ENCODE results near the gene ZFAND3. TPM values are rescaled to one million over a fixed set of nuclear protein-coding genes. Genes with fewer than 3 reads are reported as not detected.
"Not testable (repeated sequence)": the region's sequence is repeated elsewhere in the genome, so short reads cannot be mapped to it uniquely, and the experiment has no call there.

Gene ZFAND3
- total RNA-seq, 2 experiments from 2014 or later, result 8.3 to 33.8 TPM

- ChIA-PET POLR2A (interaction anchor here (1.0 to 1.2 kb wide), 2 partner anchors 15 to 23 kb away, joined by 4 to 5 read pairs; no protein-coding TSS in a partner anchor), CTCF (ENCODE audit: unreplicated experiment) (no interaction called here)
- H2AFZ ChIP-seq (ENCODE audit: low read length), result no peak overlapping the region
- H3K9me3 ChIP-seq (ENCODE audit: low read length), result no peaks in the 10 kb centered on the region
- peaks cover 11% of the 10 kb centered on the region; the same call in 1 of the 2 replicates for H3K79me2 ChIP-seq (ENCODE audit: insufficient read depth, low read depth, low read length)
- H3K4me3 ChIP-seq (ENCODE audit: low read depth, low read length, poor library complexity, severe bottlenecking), result no peak overlapping the region
- DNase-seq (ENCODE audit: low spot score), result no peak
- BruUV-seq (replicated peaks), result no TSS peak
- TF ChIP-seq, protein P1, sequence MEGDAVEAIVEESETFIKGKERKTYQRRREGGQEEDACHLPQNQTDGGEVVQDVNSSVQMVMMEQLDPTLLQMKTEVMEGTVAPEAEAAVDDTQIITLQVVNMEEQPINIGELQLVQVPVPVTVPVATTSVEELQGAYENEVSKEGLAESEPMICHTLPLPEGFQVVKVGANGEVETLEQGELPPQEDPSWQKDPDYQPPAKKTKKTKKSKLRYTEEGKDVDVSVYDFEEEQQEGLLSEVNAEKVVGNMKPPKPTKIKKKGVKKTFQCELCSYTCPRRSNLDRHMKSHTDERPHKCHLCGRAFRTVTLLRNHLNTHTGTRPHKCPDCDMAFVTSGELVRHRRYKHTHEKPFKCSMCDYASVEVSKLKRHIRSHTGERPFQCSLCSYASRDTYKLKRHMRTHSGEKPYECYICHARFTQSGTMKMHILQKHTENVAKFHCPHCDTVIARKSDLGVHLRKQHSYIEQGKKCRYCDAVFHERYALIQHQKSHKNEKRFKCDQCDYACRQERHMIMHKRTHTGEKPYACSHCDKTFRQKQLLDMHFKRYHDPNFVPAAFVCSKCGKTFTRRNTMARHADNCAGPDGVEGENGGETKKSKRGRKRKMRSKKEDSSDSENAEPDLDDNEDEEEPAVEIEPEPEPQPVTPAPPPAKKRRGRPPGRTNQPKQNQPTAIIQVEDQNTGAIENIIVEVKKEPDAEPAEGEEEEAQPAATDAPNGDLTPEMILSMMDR (conservative IDR thresholded peaks at IDR 0.05; ENCODE audit: low read length), result no peak
- no peak for TF ChIP-seq EZH2phosphoT487 (IDR thresholded peaks at IDR 0.05; ENCODE audit: borderline replicate concordance, low read depth, low read length)
- intact Hi-C loops (cut with micrococcal nuclease; ENCODE audit: unreplicated experiment), result no loop called here
- H3K4me1 ChIP-seq (ENCODE audit: insufficient read depth, low read length, poor library complexity, severe bottlenecking), result peaks cover 15% of the 10 kb centered on the region
- no peak overlapping the region for H3K4me2 ChIP-seq (ENCODE audit: low read length)
- peaks cover 7% of the 10 kb centered on the region; the same call in 1 of the 2 replicates for H4K20me1 ChIP-seq (ENCODE audit: insufficient read depth, low read length)
- no peaks in the 10 kb centered on the region for H3K9me2 ChIP-seq (ENCODE audit: insufficient read depth, low read length)
- H3K36me3 ChIP-seq (ENCODE audit: insufficient read depth, low read length), result no peaks in the 10 kb centered on the region
- no peak overlapping the region for H3K27ac ChIP-seq (ENCODE audit: low read depth, low read length, poor library complexity, severe bottlenecking)
These were observed 58.0 kb downstream of the ZFAND3 start for GRCh38 chr6:37877373-37878149.

DNA sequence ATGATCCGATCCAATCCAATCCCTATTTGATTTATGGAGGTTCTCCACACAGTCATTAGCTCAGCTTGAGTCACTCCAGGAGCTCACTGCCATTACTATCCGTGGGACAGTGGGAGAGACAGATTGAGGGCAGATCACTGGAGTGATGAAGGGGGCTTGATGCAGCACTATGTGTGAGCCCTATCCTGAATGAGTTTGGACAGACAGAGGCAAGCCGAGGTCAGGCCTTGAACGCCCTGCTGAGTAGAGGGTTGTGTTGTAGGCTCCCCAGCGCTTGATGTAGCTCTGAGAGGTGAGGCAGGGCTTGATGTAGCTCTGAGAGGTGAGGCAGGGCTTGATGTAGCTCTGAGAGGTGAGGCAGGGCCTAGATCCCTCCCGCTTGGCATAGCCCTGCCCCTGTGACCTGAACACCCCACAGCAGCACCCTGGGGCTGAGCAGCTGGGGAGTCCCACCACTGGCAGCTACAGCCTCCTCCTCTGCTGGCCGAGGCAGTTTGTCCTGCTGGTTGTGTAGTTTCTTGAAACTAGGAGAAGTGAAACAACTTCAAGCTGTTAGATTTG is 58.7 kb downstream of the ZFAND3 start:
- H3K4me1 ChIP-seq (ENCODE audit: insufficient read depth, low read length, poor library complexity, severe bottlenecking), result peaks cover 15% of the 10 kb centered on the region
- ChIA-PET CTCF (ENCODE audit: unreplicated experiment) (no interaction called here), POLR2A (interaction anchor here (1.0 to 1.2 kb wide), 2 partner anchors 14 to 23 kb away, joined by 4 to 5 read pairs; no protein-coding TSS in a partner anchor)
- H3K36me3 ChIP-seq (ENCODE audit: insufficient read depth, low read length), result no peaks in the 10 kb centered on the region
- intact Hi-C loops (cut with micrococcal nuclease; ENCODE audit: unreplicated experiment), result no loop called here
- H2AFZ ChIP-seq (ENCODE audit: low read length), result no peak overlapping the region
- no peak overlapping the region for H3K4me2 ChIP-seq (ENCODE audit: low read length)
- TF ChIP-seq EZH2phosphoT487 (IDR thresholded peaks at IDR 0.05; ENCODE audit: borderline replicate concordance, low read depth, low read length), result no peak
- TF ChIP-seq, protein P1 (conservative IDR thresholded peaks at IDR 0.05; ENCODE audit: low read length), result no peak
- peaks cover 11% of the 10 kb centered on the region; the same call in 1 of the 2 replicates for H3K79me2 ChIP-seq (ENCODE audit: insufficient read depth, low read depth, low read length)
- no peak for DNase-seq (ENCODE audit: low spot score)
- H3K4me3 ChIP-seq (ENCODE audit: low read depth, low read length, poor library complexity, severe bottlenecking), result no peak overlapping the region
- H3K27ac ChIP-seq (ENCODE audit: low read depth, low read length, poor library complexity, severe bottlenecking), result no peak overlapping the region
- BruUV-seq (replicated peaks), result no TSS peak
- H3K9me2 ChIP-seq (ENCODE audit: insufficient read depth, low read length), result no peaks in the 10 kb centered on the region
- peaks cover 7% of the 10 kb centered on the region; the same call in 1 of the 2 replicates for H4K20me1 ChIP-seq (ENCODE audit: insufficient read depth, low read length)
- no peaks in the 10 kb centered on the region for H3K9me3 ChIP-seq (ENCODE audit: low read length)

DNA sequence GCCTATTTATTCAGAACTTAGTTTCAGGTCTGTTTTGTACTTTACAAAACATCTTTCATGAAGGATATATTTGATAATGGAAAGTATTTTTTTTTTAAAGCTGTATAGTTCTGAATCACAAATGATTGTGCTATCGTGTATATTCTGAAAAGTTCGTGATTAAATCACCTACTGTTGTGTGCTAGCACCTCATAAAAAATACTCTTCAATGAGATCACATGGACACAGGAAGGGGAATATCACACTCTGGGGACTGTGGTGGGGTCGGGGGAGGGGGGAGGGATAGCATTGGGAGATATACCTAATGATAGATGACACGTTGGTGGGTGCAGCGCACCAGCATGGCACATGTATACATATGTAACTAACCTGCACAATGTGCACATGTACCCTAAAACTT is 61.1 kb downstream of the ZFAND3 start:
- BruUV-seq (replicated peaks); H4K20me1 ChIP-seq (ENCODE audit: insufficient read depth, low read length); DNase-seq (ENCODE audit: low spot score); H3K27ac ChIP-seq (ENCODE audit: low read depth, low read length, poor library complexity, severe bottlenecking); intact Hi-C loops (cut with micrococcal nuclease; ENCODE audit: unreplicated experiment); H3K4me2 ChIP-seq (ENCODE audit: low read length); H3K79me2 ChIP-seq (ENCODE audit: insufficient read depth, low read depth, low read length); H3K9me3 ChIP-seq (ENCODE audit: low read length); H3K36me3 ChIP-seq (ENCODE audit: insufficient read depth, low read length); H2AFZ ChIP-seq (ENCODE audit: low read length); H3K4me3 ChIP-seq (ENCODE audit: low read depth, low read length, poor library complexity, severe bottlenecking); H3K9me2 ChIP-seq (ENCODE audit: insufficient read depth, low read length): not testable (repeated sequence)
- POLR2A ChIA-PET, result interaction anchor here (1.0 kb wide), 1 partner anchor 22 kb away, joined by 3 read pairs; no protein-coding TSS in a partner anchor
- CTCF ChIA-PET (ENCODE audit: unreplicated experiment), result interaction anchor here (0.6 kb wide), 1 partner anchor 1177 kb away, joined by 3 read pairs; no protein-coding TSS in a partner anchor
- peaks cover 15% of the 10 kb centered on the region for H3K4me1 ChIP-seq (ENCODE audit: insufficient read depth, low read length, poor library complexity, severe bottlenecking)

Data from OCI-LY7 (cell line).